Stimulated activated CD4-positive, alpha-beta T cell treated with anti-CD3 and anti-CD28 coated beads, Interleukin-1b, Interleukin-23, amount 100 ng/mL, for 1 hour (primary cell): ENCODE results near the gene RPL13.
"Not testable (repeated sequence)": the region's sequence is repeated elsewhere in the genome, so short reads cannot be mapped to it uniquely, and the experiment has no call there.

Experiments
- DNase-seq, 2 donors: peaks; one replicate each; pipeline ENCODE4 v3.0.0-alpha.2; 2020; ENCODE audit warnings: low read depth in 2 of 2

The RPL13 gene

DNA sequence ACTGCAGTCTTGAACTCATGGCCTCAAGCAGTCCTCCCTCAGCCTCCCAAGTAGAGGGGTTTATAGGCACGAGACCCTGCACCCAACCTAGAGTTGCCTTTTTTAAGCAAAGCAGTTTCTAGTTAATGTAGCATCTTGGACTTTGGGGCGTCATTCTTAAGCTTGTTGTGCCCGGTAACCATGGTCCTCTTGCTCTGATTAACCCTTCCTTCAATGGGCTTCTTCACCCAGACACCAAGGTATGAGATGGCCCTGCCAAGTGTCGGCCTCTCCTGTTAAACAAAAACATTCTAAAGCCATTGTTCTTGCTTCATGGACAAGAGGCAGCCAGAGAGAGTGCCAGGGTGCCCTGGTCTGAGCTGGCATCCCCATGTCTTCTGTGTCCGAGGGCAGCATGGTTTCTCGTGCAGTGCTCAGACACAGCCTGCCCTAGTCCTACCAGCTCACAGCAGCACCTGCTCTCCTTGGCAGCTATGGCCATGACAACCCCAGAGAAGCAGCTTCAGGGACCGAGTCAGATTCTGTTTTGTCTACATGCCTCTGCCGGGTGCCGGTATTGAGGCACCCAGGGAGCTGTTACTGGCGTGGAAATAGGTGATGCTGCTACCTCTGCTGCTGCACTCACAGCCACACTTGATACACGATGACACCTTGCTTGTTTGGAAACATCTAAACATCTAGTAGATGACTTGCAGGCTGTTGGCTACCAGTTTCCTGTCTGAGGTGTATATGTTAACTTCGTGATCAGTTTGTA, 3.3 kb downstream of the RPL13 start:
- DNase-seq, result no peak

DNA sequence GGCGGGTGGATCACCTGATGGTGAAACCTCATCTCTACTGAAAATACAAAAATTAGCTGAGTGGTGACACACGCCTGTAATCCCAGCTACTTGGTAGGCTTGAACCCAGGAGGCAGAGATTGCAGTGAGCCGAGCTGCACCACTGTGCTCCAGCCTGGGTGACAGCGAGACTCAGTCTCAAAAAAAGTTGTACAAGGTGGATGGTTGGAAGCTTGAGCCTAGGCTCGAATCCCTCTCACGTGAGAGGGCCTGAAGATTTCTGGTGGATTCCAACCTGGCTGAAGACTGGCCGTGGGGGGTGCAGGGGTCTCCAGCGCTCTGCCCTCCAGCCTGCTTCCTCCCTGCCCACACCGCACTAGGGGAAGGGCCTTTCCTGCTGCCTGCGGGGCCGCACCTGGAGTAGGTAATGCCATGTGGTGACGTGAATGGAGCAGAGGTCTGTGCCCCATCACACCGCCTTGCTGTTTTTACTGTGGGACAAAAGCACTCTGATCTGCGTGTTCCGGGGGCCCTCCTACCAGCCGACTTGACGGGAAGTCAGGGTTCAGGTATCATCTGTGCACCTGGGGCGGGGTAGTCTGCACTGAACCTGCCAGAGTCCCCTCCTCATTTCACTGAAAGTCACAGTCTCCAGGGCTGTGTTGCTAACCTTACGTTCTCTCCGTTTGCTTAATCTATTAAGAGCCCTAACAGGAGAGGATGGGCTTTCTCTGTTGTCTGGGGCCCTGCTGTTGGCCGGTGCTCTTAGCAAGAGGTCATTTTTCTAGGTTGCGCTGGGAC, 4.2 kb downstream of the RPL13 start:
- DNase-seq, result no peak

DNA sequence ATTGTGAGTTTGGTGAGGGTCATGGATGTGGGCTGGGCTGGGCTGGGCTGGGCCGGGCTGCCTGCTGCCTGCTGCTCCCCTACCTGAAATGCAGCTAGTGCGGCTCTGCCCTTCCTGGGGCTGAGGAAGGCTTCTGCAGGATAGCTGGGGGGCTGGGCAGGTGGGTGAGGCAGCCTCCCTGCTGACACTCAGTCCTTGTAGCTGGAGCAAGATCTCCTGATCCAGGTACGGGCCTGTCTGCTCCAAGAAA, 4.7 kb downstream of the RPL13 start:
- no peak for DNase-seq

DNA sequence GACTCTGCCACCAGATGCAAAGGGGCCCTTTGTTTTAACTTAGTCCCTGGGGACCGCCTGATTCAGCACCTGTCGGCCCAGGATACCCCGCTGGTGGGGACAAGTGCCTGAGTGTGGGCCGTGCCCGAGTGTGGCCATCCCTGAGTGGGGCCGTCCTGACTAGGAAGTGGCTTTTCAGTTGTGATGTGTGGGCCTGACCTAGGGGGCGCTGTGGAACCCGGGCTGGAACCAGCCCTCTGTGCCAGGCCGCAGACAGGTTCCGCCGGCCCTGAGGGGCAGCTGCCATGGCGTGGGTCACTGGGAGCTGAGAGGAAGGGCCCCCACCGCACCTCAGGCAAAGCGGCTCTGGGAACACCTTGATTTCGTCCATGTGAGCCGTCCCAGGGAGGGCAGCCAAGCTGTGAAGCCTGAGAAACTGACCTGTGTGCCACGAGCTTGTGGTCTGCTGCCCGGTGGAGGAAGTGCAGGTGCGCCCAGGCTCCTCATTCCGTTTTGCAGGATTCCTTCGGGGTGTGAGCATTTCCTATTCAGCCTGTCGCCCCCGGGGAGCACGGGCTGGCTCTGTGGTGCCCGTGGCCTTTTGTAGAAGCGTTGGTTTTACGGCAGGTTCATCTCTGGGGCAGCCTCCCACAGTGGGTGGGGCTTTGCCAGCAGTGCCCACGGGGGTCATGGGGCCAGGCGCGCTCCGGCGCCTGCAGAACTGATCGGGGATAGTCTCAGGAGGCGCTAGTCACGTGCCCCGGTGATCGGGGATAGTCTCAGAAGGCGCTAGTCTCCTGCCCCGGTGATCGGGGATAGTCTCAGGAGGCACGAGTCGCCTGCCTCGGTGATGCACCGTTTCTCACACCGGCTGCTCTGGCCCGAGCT, 5.3 kb downstream of the RPL13 start:
- DNase-seq, result no peak

DNA sequence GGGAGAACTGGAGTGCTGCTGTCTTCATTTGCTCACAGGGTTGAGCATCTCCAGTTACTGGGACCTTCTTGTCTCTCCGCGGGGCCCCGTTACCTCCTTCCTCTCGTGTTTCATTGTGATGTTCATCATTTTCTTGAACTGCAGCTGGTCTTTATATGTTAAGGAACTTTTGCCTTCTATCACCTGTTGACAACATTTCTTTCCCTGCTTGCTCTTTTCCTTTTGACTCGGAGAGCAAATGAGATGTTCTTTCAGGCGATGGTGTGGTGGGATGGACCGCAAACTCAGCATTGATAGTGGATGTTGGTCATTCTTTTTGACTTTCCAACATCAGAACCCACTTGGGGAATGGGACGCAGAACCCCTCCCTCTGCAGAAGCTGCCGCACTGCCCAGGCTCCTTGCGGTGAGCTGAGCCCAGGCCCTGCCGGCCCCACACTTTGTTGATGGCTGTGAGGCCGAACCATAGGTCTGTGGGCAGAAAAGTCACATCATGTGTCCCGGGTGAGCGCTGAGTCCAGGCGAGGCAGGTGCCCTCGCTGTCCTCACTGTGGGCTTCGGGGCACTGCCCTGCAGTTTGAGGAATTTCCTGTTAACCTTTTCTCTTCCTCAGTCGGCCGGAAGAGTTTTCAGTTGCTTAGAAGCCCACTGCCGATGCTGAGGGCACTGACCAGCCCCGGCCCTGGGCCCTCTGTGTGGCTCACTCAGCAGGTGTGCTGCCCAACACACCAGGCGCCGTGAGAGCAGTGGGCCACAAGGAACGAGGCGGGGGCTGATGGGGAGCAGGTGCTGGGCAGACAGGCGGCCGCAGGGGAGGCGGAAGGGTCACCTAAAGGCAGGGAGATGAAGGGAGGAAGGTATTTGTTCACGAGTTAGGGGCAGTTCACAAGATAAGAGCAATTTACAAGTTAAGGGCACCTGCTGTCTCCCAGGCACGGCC, 7.4 kb downstream of the RPL13 start:
- DNase-seq, result no peak

DNA sequence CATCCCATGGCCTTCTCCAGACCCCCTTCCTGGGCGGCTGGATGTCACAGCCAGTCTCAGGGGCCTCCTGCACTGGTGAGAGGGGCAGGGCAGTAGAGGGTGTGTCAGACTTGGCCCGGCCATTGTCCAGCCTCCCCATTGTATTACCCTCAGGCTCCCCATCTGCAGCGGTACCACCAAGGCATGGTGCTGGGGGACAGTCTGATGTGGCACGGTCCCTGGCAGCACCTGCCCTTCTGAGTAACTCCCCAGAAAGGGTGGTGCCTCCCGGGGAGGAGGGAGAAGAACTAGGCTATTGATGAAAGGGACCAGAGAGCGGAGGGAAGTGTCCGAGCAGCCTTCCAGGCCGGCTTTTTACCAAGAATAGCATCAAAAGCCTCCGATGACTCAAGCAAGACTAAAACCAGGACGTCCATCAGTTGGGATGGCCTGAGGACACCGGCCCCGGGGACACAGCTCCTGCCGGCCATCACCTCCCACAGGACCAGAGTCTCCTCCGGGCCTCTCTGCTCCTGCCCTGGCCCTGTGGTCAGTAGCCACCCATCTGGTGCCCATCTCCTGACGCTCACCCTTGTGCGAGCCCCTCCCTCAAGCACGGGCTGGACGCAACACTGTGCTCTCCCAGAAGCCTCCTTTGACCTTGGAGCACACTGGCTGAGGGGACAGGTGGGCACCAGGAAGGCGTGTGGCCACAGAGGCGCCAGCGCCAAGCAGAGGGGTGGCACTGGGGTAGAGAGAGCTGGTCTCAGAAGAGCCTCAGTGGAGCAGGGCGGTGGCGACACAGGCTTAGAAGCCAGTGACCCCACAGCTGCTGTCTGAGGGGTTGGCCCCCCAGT, 9.2 kb downstream of the RPL13 start:
- DNase-seq, result no peak

DNA sequence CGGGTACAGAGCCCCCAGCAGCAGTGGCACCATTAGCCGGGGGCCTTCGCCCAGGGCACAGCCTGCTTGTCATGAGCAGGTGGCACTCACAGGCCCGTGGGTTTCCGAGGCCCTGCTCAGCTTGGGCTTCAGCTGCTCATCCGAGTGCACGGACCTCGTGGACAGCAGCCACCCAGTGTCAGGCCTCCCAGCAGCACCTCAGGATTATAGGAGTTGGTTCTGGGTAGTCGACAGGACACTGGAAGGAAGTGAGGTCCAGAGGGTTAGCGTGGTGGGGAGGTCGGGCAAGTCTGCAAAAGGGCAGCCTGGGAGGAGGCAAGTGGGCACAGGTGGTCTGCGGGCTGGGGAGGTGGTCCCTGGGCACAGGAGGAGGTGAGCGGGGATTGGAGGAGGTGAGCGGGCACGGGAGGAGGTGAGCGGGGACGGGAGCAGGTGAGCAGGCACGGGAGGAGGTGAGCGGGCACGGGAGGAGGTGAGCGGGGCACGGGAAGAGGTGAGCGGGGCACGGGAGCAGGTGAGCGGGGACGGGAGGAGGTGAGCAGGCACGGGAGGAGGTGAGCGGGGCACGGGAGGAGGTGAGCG, 10.0 kb downstream of the RPL13 start:
- DNase-seq, result no peak

DNA sequence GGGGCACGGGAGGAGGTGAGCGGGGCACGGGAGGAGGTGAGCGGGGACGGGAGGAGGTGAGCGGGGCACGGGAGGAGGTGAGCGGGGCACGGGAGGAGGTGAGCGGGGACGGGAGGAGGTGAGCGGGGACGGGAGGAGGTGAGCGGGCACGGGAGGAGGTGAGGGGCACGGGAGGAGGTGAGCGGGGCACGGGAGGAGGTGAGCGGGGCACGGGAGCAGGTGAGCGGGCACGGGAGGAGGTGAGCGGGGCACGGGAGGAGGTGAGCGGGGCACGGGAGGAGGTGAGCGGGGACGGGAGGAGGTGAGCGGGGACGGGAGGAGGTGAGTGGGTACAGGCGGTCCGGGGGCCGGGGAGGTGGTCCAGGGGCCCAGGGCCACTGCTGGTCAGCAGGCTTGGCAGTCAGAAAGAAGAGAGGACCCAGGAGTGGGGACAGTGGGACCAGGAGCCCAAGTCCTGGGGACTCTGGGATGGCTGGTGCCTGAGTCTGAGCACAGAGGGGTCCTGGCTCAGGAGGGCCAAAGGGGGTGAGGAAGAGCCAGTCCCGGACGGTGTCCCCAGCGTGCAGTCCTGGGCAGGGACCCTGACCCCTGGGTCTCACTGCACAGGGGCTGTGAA, 10.6 kb downstream of the RPL13 start:
- DNase-seq, result not testable (repeated sequence)

DNA sequence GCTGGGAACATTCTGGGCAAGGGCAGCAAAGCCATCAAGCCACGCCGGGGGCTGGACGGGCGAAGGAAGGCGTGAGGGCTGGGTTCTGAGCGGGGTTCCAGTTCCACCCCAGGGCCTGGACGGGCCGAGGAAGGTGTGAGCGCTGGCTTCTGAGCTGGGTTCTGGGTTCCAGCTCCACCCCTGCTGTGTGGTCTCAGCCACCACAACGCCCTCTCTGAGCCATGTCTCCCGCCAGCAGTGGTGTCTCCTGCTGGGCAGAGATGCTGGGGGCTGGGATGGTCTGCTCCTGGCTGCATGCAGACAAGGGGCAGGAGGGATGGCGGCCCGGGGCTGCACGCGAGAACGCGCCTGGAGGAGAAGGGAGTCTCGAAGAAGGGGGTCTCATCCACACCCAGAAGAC, 11.2 kb downstream of the RPL13 start:
- DNase-seq, result no peak

DNA sequence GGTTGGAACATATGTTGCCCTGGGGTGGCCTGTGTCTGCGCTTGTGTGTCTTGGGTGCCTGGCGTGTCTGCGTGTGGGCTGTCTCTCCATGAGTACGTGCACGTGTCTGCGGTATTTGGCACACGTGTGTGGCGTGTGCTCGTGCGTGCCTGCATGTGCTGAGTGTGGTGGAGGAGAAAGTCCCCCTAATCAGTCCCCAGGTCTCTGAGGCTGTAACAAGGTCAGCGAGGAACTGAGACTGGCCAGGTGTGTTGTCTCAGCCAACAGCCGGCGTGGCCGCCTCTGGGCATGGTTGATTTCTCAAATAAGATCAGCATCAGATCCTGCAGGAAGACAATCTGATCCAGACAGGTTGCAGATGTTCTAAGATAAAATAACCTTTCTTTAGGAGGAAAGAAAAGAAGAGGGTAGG, 11.6 kb downstream of the RPL13 start:
- no peak for DNase-seq

DNA sequence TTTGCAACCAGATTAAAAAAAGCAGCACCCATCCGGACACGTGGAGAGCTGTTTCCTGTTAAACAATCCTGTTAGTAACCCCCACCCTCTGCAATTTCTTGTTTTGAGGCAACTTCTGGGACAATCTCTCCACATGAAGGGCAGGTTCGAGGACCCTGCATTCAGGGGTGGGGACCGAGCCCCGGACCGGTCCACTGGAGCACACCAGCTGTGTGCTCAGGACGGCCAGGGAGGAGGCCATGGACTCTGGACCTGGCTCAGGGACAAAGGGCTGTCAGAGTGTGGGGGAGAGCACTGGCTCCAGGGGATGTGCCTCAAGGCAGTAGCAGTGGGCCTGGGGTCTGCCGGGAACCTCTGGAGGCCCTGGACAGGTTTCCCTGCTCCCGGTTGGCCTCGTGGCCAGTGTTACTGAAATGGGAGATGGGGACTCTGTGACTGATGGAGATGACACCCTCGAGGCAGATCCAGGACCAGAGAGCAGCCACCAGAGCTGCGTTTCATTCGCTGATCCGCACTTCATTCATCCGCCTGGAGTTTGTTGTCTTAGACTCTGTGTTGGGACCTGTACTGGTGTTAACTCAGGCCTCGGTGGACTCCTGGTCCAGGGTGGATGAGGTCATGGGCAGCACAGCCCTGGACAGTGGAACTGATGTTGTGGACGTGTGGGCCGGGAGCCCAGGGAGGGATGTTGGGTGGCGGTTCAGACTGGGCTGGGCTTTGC, 12.2 kb downstream of the RPL13 start:
- DNase-seq, result no peak

DNA sequence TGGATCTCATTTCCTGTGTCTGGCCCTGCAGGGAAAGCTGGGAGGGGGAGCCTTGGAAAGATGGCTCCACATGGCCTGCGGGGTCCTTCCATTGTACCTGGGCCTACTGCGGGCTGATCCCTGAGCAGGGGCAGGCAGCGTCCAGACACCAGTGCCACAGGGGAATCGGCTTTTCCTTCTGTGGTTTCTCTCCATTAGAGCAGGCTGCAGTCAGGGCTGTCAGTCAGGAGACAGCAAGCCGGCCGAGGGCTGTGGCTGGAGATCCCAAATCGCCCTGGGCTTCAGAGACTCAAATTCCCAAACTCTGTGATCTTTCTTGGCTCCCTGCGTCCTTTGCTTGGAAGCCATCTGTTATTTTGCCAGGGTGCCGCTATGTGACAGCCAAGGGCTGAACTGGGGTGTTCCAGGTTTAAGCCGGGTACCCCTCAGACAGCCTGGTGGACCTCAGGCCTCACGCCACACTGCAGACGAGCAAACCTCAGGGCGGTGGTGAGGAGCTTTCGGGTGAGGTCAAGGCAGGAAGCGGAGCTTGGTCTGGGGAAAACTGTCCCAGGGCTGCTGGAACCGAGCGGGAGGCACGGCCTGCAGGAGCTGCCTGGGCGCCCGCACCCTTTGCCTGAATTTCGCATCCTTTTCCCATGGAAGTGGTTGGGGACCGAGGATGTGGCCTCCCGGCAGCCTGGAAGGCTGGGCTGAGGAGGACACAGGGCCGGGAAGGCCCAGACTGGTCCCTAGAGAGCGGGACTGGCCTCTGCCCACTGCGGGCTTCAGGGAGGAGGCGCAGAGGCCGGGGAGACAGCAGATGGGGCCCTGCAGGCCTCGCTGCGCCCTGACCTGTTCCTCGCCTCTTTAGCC, 13.6 kb downstream of the RPL13 start:
- DNase-seq, result no peak

DNA sequence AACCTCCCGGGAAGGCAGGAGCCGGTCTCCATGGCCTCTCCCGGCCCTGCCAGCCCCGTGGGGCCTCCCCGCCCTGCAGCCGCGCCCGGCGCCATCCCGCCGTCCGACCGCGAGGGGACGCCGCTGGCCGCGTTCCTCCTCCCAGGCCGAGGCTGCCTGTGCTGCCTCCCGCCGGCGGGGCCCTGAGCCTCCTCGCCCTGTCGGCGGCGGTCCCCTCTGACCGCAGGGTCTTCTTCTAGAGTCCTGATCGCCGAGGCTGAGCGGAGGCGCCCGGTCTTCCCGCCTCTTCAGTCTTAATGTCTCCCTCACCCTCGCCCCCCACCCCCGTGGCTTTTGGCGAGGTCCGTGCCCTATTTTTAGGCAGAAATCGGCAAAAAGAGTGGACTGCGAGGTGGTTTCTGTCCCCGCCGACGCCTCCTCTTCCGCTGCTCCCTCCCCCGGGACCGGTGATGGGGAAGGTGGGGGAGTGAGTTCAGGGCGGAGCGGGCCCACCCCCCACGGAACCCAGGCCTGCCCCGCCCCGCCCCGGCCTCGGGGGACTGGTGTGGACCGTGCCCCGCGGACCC, 14.3 kb downstream of the RPL13 start:
- DNase-seq, result no peak

DNA sequence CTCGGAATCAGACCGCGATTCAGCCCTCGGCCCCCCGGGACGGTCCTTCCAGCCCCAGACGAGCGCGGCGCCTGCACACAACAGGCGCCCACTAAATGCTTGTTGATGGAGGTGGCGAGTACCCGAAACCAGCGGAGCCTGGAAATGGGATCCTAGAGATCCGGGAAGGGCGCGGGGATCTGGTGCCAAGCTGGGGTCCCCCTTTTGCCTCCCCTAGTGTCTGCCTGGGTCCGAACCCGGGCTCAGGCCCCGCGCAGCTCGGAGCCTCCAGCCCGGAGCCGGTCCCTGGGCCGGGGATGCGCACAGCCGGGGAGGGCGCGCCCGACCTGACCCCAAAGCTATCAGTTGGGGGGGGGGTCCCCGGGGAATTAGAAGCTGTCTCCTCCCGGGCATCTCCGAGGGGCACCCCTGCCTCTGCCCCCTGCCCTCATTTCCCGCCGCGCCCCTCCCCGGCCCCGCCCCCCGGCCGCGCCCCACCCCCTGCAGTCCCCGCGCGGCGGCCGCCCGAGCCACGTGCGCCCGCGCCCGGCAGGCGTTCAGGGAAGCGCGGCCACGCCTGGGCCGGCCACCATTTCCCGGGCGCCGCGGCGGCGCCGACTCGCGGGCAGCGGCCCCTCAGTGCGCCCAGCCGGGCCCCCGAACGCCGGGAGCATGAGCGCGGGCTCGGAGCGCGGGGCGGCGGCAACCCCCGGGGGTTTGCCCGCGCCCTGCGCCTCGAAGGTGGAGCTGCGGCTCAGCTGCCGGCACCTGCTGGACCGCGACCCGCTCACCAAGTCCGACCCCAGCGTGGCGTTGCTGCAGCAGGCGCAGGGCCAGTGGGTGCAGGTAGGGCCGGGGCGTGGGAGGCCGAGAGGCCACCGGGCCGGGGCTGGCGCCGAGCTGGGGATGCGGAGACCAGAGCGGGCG, 15.0 kb downstream of the RPL13 start, which contains the start of gene CPNE7:
Gene CPNE7, plus strand, starts transcription at position 512 of the 906 bp plus-strand sequence. Its CDS starts 140 bp downstream, at position 652.
- DNase-seq, result no peak

DNA sequence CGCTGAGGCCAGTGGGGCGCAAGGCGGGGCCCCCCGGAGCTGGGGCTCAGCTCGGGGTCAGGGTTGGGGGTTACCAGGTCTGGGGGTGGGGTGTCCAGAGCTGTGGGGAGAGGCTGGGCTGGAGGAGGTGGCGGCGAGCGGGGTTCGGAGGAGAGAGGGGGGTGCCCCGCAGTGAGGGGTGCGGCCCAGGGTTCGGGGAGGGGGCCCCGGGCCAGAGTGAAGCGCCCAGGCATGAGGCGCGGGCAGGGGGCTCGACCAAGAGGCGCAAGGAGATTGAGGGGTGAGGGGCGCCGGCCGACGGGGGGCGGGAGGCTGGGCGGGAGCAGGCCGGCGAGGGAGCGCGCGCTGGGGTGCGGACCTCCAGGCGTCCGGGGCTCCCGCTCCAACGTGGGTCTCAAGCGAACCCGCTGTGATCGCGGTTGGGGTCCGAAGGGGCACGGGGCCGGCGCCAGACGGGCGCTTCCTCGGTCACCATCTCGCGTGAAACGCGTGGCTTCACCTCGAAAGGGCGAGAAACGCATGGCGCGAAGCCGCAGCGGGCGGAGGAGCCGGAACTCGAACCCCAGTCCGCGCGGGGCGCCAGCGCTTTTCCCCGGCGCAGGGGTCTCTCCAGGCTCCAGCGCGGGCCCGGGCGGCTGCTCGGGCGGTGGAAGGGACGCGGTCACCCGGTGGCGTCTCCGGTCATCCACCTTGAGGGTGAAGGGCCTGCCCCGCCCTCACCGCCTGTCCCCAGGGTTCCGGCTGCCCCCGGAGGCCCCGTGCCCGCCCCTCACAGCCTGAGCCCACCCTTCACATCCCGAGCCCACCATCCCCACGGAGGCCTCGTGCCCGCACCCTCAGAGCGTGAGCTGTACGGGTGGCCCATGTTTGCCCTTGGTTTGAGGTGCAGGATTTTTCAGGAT, 15.9 kb downstream of the RPL13 start:
- no peak for DNase-seq
